CD4-positive, alpha-beta T cell treated with Interferon alpha-2 for 1 hour (primary cell): ENCODE measurements around the gene KRTAP17-1.
A peak's percentile ranks its signal among the peaks of the same experiment; 100 is the strongest.

ENCODE experiments used
- DNase-seq, 2 donors: peaks; one replicate each; pipeline ENCODE4 v3.0.0-alpha.2; 2020 to 2022

Gene KRTAP17-1

DNA sequence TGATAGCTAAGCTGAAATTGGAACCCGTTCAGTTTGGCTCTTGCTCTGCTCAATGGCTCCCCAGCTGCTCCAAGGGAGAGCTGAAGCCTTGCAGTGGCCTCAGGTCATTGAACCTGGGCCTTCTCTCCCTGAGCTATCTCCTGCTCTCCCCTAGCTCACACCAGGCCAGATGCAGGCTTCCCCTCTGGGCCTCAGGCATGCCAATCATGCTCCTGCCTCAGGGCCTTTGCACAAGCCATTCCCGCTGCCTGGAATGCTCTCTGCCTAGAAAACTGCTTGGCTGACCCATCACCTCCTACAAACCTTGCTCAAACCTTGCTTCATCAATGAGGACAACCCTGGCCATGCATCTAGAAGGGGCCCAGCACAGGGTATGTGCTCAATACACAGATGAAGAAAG lies 16.7 kb upstream of the KRTAP17-1 start:
- no peak for DNase-seq

DNA sequence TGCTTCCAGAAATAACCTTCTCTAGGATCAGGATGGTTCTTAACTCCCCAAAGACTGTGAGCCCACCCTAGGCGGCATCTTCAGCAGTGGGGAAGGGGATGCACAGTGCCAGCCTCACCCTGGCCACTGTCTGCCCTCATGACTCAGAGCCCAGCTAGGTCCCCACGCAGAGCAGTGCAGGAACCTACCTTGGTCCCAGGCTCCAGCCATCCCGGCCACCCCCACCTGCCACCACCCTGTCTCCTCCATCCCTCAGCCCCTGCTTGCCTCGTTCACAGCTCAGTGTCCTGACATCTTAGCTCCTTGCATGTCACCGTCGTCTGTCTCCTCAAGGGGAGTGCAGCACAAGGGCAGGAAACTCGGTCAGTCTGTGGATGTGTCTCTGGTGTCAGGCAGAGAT lies 16.1 kb upstream of the KRTAP17-1 start:
- no peak for DNase-seq

DNA sequence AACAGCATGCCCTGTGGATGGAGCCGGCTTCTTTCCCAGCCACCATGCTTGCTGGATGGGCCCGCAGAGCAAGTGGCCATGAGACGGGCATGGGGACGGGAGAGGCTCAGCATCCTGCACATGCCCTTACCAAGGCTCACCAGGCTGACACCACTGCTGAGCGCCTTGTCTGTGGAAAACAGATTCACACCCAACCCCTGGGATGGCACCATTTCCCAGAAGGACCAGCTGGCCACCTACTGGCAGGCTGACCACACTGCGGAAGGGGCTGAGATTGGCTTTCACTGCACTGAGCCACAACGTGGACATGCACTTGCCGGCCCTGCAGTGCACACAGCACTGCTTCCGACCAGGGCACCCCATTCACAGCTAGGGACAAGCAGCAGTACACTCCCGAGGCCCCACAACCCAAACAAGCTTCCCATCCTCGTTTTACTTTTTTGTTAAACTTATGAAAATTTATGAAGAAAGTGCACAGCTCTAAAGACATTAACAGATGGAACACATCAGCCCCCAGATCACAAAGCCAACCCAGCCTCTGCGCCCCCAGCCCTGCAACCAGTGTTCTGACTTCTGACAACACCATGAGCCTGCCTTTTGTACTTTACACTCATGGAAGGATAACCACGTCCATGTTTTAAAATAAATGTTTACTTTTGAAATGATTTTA lies 13.9 kb upstream of the KRTAP17-1 start:
- peak in 1 of 2 donors; percentile 18 for DNase-seq

DNA sequence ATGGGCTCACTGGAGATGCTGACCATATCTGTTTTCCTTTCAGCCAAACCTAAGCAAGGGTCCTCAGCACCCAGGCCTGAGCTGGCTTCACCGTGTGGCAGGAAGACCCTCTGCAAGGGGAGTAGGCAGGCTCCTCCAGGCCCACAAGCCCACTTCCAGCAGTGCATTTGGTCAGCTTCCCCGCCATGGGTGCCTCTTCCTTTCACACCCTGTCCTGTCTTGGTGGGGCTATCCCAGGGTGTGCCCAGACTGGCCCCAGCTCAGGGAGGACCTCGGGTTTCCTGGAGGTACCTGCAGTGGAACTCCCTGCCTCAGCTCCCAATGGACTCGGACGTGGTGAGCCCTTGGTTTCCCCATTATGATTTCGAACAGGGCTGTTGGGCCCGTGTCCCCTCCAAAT lies 12.7 kb upstream of the KRTAP17-1 start:
- no peak for DNase-seq

DNA sequence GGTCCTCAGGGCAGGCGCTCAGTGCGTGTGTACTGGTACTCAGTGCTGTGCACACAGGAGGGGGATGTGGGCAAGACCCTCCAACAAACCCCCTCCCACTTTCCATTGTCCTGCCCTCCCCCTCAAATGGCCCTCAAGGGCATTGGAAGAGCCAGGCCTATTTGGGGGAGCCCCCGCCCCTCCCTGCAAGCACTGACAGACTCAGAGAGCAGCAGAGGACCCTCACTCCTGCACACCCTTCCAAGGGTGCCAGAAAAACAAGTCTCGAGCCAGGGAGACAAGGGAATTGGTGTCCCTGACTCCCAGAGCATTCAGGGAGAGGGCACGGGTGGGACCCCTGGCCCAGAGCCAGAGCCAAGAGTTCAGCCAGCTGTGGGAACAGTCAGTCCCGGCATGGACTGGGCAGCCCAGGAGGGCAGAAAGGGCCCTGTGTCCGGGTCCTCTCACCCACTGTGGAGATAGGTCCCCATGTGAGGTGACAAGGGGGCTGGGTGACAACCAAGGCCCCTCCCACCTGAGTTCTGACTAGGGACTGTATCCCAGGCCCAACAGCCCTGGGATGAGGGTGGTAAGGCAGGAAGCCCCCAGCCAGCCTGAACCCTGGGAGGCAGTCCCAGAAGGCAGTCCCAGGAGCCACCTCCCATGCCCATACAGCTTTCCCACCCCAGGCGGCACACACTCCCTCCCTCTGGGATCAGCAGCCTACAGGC lies 12.1 kb upstream of the KRTAP17-1 start:
- no peak for DNase-seq

DNA sequence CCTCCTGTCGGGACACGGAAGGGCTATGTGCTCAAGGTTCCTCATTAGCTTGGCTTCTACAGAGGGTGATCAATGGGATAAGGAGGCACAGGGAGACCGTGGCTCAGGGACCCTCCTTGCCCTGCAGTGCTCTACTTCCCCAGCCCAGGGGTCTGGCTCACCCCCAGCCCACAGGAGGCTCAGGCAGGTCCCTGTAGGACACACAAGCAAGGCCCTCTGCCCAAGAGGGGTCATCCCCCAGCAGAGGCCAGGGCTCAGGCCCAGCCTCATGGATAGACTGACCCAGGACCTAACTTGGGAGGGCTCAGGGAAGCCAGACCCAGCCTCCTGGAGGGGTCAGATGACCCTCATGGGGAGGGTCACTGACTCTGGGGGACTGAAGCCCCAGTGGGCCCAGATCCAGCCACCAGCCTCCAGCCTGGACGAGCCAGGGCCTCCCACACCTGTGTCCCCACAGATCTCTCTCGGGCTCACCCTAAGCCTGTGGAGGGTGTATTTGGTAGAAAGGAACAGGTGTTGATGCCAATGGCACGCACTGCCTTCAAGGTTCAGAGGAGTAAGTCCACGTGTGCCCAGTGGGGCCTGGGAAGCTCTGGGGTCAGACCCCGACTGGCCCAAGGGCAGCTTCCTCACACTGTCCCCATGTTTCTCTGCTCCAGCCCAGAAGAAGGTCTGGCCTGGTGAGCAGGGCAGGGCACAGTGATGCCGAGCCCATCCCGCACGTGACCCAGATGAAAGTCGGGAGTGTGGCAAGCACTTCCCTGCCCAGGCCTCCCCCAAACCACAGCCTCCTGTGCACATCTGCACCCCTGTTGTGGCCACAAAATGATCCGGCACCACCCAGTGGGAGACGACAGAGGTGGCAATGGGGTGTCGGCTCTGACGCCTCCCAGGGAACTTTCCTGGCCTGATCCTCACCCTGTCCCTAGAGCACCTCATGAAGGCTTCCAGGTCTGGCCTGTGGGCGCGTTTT lies 10.9 kb upstream of the KRTAP17-1 start:
- DNase-seq: peak in 1 of 2 donors; percentile 55

DNA sequence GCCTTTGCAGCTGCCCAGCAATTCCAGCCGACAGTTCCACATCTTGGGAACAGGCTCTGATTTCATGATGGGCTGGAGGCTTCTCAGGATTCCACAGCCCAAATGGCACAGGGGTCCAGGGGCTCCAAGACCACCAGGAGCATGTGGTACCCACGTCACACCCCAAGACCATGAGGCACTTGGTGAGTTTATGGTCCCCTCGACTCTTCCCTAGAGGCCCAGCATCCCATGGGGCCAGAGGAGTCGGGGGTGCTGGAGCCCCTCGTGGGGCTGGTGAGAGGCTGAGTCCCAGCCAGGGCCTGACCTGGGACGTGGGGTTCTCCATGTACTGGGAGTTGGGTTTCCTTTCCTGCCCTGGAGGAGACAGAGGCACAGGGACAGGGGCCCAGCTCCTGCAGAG lies 10.1 kb upstream of the KRTAP17-1 start:
- DNase-seq: no peak

DNA sequence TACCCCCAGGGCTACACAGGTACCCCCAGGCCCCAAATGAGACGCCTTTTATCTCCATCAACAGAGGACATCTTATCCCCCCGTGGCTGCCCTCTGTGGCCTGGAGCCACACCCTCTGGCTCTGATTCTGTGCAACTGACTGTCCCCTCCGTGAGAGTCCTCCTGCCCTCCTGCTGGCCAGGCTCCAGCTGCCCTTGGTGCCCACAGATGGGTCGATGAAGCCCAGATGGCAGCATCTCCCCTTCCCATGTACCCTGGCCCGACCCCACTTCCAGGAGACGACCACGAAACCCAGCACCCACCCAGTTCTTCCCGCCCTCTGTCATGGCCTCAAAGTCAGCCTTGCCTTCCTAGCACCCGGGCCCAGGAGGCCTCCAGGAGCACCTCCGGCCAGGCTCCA lies 9.6 kb upstream of the KRTAP17-1 start:
- no peak for DNase-seq

DNA sequence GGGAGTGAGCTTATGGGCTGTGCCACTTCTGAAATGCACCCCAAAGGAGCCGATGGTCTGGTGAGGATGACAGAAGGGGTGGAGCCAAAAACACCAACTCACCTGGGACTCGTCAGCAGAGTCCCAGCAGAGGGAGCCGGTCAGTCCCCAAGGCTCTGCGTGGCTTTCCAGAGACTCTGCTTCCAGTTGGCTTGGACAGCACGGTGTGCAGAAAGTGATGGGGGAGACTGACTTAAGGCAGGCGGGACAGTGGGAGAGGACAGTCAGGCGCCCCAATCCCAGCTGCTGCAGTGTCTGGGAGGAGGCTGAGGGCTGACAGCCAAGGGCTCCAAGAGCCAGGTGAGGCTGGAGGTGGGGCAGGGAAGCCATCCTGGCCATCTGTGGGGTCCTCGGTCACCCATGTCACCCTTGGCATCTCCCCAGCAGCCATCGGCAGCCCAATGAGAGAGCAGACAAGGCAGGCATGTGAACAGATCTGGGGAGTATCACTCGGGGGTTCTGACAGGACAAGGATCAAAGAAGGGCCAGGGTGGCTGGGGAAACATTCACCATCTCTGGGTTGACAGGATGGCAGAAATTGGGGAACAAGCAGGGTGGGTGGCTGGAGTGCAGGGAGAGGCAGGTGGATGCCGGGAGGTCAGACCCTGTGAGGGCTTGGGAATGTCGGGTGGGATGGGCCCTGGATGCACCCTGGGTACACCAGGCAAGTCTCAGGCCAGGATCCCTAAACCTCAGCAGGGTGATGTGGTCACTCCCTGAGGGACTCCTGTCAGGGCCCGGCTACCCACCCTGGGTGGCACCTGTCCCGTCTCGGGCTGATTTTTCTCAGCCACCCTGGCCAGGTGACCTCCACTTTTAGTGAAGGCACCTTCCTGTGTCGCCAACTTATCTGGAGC lies 8.9 kb upstream of the KRTAP17-1 start:
- no peak for DNase-seq

DNA sequence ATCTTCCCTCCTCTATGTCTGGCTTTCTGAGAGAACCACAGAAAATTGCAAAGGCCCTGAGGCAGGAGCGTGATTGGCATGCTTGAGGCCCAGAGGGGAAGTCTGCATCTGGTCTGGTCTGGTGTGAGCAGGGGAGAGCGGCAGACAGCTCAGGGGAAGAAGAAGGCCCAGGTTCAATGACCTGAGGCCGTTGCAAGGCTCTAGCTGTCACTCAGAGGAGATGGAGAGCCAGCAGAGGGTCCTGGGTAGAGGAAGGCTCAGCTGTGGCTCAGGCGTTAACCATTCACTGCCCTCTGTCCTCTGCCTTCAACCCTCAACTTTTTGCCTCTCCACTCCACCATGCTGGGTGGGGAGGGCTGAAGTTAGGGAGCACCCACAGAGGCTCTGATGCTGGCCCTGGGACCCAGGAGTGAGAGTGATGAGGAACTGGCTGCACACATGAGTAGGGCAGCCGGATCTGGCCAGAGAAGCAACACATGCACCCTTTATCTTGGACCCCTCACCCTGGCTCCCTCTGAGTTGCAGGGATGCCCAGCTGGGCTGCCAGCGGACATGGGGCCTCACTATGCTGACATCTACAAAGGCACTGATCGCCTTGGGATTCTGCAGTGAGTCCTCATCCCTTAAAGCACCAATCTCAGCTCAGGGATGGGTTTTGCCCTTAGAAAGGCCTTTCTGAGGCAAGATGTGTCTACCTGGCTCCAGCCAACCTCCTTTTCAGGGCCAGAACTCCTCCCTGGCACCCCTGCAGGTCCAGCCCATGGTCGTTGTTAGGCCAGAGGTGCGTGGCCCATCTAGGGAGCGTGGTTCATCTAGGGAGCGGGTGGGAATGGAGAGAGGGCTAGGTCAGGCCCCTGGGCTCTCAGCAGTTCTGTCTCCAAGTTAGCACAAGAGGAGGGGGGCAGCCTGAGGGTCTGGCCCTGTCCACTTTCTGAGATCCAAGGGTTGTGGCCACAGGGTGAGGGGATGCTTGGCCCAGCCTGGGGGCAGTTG lies 7.7 kb upstream of the KRTAP17-1 start:
- DNase-seq: no peak

DNA sequence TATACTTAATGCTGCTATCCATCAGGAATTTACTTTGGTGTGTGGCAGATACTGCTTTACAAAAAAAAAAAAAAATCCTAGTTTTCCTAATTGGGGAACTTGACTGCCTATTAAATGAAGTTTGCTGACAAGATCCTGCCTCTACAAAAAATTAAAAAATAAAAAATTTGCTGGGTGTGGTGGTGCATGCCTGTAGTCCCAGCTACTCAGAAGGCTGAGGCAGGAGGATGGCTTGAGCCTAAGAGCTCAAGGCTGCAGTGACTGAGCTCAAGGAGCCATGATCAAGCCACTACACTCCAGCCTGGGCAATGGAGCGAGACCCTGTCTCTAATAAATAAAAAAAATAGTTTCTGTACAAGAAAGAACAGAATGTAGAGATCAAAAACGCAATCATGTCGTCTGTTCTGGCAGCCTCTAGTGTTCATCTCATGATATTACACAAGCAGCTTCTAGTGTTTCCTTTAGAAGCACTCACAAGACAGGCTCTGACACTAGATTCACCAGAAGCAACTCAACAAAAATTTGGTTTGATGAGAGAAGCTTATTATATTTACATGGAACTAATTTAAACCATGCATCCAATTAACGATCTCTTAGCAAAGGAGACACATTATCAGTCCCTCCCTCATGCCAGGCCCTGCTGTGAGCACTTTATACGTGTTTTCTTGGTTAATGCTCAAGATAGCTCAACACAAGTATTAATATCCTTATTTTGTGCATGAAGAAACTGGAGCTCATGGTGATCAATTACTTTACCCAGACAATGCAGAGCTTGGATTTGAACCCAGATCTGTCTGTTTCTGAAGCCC lies 6.8 kb upstream of the KRTAP17-1 start:
- peak; percentile 26 to 68 for DNase-seq

DNA sequence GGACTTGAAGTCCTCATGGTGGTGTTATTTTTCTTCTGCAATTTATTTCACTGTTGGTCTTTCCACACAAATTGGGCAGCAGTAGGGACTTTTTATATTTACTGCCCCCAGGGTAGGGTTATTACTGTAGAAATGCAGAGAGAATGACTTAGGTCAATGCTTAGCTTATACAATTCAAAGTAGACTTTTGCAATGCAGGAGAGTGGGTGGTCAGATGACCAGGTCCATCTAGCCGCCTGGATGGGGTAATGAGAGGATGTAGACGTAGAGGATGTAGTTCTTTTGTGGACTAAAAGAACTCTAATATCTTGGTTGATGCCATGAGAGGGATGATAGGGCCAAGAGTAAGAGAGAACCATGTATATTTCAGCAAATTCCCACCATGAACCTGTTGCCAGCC lies 2.7 kb upstream of the KRTAP17-1 start:
- DNase-seq: no peak

DNA sequence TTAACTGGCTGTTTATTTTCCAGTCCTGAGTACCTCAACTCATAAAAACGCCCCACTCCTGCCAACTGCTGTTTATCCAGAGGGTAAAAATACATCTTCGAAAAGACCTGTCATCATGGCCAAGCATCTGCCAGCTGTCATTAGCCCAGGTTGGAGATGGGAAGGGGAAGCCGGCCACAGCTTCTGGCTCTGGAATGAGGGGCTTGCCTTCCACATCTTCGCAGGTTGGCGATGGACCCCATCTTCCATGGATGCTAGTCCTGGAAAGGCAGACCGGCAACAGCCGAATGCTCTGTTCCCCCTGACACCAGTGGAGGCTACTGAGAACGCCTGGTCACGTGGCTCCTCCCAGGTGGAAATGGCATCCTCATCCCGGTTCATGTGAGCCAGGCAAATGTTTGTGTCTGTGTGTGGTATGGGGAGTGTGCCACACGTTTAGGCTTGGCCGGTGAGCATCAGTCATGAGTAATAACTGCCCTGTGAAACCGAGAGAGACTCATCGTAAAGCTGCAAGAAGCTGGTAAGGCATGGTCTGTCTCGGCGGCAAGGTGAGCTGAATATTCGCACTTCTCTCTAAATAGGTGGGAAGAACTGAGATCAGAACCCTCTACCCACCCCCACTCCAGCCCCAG lies 420 bp upstream of the KRTAP17-1 start:
- DNase-seq: no peak

DNA sequence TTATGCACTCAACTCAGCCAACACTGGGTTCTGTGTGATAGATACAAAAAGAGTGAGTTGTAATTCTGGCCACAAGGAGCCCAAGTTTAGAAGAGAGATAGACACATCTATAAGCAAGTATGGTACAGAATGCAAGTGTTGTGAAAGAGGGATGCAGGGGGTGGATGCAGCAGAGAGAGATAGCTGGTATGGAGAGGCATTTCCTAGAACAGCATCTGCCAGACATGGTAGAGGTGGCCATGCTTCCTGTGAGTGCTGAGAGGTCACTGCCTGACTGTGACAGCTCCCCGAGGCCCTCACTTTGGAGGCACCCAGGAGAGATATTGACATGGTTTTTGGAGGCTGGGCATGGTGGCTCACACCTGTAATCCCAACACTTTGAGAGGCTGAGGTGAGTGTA lies 4.4 kb downstream of the KRTAP17-1 start:
- DNase-seq: no peak

DNA sequence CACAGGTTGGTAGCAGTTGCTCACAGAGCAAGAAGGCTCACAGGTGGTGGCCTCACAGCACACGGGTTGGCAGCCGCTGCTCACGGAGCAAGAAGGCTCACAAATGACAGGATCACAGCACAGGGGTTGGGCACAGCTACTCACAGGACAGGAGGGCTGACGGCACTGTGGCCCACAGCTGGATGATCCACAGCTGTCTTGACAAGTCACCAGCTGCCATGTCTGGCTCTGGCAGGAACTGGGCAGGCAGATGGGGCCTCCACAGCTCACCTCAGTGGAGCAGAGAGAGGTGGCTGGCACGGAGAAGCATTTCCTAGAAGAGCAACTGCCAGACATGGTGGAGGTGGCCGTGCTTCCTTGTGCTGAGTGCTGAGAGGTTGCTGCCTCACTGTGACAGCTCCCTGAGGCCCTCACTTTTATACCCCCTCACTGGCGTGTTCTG lies 6.6 kb downstream of the KRTAP17-1 start, which contains the start of gene KRTAP16-1:
Gene KRTAP16-1 (minus strand): TSS at position 392 of the 442 bp plus-strand sequence. CDS start 56 bp downstream, at position 336.
- peak; percentile 56 to 61 for DNase-seq

DNA sequence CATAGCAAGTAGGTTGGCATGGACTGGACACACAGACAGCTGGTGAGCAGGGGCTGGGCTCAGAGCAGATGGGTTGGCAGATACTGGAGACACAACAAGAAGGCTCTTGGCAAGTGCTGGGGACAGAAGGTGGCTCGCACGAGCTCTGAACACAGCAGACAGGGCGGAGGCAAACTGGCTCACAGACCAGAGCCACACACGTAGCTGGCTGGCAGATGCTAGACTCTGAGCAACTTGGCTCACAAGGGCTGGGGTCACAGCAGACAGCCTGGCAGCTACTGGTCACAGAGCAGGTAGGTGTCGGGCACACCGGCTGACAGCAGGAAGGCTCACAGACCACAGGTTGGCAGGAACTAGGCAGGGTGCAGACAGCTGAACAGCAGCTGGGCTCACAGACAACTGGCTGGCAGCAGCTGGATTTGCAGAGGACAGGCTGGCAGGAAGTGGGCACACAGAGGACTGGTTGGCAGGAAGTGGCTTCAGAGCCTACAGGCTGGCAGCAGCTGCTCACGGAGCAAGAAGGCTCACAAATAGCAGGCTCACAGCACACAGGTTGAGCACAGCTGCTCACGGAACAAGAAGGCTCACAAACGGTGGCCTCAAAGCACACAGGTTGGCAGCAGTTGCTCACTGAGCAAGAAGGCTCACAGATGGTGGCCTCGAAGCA lies 7.1 kb downstream of the KRTAP17-1 start:
- peak; percentile 85 to 88 for DNase-seq

DNA sequence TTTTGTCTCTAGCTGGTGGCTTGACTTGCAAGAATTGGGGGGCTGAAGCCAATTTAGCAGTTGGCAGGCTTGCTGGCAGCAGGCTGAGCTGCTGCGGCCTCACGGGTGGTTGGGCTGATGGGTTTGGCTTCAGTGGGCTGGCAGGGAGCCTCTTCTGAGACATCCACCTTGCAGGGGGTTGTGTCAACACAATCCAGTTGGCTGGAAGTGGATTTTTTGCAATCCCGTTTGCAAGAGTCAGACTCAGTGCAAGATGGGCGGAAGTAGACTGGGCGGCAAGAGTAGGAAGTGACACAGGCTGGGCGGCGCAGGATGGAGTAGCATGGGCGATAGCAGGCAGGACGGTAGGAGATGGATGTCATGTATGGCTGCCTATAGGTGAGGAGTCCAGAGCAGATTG lies 7.9 kb downstream of the KRTAP17-1 start:
- DNase-seq: peak in 1 of 2 donors; percentile 13

DNA sequence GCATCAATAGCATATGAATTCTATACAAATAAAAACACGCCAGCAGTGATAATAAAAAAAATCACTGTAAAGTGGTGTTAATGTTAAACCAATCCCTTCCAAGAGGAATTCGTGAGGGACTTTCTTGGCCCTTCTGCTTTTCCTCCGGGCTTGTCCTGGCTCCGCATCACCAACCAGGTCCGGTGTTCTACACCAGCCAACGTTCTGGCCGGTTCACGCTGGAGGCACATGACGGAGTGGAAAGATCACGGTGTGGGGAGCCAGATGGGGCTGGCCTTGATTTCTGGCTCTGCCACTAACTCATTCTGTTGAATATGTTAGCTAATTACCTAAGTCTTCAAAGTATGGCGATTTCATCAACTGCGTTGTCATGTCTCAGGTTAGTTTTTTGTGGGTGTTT lies 11.4 kb downstream of the KRTAP17-1 start:
- DNase-seq: no peak

DNA sequence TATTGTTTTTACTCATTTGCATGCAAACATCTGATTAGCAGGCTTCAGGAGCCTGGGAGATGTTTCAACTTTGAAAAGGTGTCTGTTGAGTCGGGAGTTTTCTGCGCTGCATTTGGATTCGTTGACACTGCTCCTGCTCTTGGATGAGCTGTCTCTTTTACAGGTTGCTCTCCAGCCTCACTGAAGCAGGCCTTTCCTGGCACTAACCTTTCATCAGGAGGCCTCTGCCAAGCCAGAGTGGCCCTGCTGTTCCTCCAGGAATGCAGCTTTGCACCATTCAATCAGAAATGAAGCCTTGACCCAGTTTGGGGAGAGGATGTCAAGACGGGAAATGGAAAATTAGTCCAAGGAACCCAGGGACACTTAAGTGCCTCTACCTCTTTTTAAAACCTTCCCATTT lies 12.5 kb downstream of the KRTAP17-1 start:
- DNase-seq: no peak
